Measurements from ENCODE around the gene C17orf113. TPM values are rescaled to one million over a fixed set of nuclear protein-coding genes. Genes with fewer than 3 reads are reported as not detected.

C17orf113 gene
- total and polyA plus RNA-seq, 2 of the 13 experiments (the other 11 are each of a cell fraction or from before 2014, with no cell fraction given): 0.87 to 1.1 TPM

DNA sequence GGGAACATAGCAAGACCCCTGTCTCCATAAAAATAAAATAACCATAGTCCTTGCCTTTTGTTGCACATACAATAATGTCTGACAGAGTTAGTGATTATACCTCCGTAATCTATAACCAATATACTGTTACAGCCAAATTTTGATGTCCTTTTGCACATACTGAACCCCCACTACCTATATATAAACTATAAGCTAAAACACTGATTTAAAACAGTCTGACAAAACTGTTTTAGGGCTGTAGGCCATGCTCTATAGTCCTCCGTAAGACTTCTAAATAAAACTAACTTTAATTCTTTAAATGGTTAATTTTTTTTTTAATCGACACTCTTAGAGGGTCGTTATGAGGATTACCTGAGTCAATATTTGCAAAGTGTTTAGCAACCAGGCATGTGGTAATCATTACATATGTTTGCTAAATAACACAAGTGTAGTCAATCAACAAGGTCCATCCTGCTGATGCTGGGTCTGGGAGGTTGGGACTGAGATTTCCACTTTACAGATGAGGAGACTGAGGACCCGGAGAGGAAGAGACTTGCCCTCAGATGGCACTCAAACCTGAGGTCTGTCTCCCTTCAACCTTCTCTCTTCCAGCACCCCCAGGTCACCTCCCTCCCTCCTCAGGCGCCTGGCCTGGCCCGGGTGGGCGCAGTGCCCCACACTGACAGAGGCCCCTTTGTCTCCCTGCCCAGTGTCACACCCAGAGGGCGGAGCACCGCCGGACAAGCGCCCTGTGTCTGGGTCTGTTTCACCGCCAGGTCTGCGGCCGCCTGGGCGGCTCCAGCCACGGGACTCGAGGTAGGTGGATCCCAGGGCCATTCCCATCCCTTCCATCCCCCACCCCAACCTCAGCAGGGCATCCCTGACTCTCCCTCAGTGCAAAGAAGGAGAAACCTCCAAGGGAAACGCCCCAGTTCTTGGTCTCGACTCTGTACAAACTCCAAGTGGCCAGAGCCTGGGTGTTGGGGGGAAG lies 37.6 kb upstream of the C17orf113 start (continued):
- TF ChIP-seq, protein P1, sequence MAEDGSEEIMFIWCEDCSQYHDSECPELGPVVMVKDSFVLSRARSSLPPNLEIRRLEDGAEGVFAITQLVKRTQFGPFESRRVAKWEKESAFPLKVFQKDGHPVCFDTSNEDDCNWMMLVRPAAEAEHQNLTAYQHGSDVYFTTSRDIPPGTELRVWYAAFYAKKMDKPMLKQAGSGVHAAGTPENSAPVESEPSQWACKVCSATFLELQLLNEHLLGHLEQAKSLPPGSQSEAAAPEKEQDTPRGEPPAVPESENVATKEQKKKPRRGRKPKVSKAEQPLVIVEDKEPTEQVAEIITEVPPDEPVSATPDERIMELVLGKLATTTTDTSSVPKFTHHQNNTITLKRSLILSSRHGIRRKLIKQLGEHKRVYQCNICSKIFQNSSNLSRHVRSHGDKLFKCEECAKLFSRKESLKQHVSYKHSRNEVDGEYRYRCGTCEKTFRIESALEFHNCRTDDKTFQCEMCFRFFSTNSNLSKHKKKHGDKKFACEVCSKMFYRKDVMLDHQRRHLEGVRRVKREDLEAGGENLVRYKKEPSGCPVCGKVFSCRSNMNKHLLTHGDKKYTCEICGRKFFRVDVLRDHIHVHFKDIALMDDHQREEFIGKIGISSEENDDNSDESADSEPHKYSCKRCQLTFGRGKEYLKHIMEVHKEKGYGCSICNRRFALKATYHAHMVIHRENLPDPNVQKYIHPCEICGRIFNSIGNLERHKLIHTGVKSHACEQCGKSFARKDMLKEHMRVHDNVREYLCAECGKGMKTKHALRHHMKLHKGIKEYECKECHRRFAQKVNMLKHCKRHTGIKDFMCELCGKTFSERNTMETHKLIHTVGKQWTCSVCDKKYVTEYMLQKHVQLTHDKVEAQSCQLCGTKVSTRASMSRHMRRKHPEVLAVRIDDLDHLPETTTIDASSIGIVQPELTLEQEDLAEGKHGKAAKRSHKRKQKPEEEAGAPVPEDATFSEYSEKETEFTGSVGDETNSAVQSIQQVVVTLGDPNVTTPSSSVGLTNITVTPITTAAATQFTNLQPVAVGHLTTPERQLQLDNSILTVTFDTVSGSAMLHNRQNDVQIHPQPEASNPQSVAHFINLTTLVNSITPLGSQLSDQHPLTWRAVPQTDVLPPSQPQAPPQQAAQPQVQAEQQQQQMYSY (CRISPR knock-in tag; IDR thresholded peaks at IDR 0.05): no peak
- TF ChIP-seq ZNF761 (CRISPR knock-in tag; conservative IDR thresholded peaks at IDR 0.05) (peak; percentile 65; the same call in 1 of the 2 replicates), ZNF441 (CRISPR knock-in tag; IDR thresholded peaks at IDR 0.05; ENCODE audit: borderline replicate concordance) (no peak), ZMYM4 (CRISPR knock-in tag; IDR thresholded peaks at IDR 0.05) (no peak), ZNF24 (IDR thresholded peaks at IDR 0.05) (no peak), SOX5 (CRISPR knock-in tag; IDR thresholded peaks at IDR 0.05; ENCODE audit: borderline replicate concordance) (peak; percentile 59; the same call in 1 of the 2 replicates), NFYB (CRISPR knock-in tag; IDR thresholded peaks at IDR 0.05) (no peak), STAT5B (CRISPR knock-in tag; IDR thresholded peaks at IDR 0.05) (no peak), CENPT (CRISPR knock-in tag; IDR thresholded peaks at IDR 0.05; ENCODE audit: low read depth) (no peak), ZNF282 (IDR thresholded peaks at IDR 0.05; ENCODE audit: partially characterized antibody) (no peak), NCOA2 (CRISPR knock-in tag; IDR thresholded peaks at IDR 0.05) (peak; percentile 81), MBNL3 (CRISPR knock-in tag; conservative IDR thresholded peaks at IDR 0.05) (no peak), ZNF850 (CRISPR knock-in tag; conservative IDR thresholded peaks at IDR 0.05) (no peak), ZNF768 (CRISPR knock-in tag; IDR thresholded peaks at IDR 0.05) (peak; percentile 39; the same call in 1 of the 2 replicates), ZNF614 (CRISPR knock-in tag; IDR thresholded peaks at IDR 0.05; ENCODE audit: borderline replicate concordance) (no peak; the same call in 1 of the 2 replicates)
- TF ChIP-seq, protein P2, sequence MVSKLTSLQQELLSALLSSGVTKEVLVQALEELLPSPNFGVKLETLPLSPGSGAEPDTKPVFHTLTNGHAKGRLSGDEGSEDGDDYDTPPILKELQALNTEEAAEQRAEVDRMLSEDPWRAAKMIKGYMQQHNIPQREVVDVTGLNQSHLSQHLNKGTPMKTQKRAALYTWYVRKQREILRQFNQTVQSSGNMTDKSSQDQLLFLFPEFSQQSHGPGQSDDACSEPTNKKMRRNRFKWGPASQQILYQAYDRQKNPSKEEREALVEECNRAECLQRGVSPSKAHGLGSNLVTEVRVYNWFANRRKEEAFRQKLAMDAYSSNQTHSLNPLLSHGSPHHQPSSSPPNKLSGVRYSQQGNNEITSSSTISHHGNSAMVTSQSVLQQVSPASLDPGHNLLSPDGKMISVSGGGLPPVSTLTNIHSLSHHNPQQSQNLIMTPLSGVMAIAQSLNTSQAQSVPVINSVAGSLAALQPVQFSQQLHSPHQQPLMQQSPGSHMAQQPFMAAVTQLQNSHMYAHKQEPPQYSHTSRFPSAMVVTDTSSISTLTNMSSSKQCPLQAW (CRISPR knock-in tag; IDR thresholded peaks at IDR 0.05): no peak
- TF ChIP-seq, protein P3, sequence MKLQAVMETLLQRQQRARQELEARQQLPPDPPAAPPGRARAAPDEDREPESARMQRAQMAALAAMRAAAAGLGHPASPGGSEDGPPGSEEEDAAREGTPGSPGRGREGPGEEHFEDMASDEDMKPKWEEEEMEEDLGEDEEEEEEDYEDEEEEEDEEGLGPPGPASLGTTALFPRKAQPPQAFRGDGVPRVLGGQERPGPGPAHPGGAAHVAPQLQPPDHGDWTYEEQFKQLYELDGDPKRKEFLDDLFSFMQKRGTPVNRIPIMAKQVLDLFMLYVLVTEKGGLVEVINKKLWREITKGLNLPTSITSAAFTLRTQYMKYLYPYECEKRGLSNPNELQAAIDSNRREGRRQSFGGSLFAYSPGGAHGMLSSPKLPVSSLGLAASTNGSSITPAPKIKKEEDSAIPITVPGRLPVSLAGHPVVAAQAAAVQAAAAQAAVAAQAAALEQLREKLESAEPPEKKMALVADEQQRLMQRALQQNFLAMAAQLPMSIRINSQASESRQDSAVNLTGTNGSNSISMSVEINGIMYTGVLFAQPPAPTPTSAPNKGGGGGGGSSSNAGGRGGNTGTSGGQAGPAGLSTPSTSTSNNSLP (IDR thresholded peaks at IDR 0.05; ENCODE audit: low read depth, low read length): peak; percentile 85
- TF ChIP-seq, protein P4, sequence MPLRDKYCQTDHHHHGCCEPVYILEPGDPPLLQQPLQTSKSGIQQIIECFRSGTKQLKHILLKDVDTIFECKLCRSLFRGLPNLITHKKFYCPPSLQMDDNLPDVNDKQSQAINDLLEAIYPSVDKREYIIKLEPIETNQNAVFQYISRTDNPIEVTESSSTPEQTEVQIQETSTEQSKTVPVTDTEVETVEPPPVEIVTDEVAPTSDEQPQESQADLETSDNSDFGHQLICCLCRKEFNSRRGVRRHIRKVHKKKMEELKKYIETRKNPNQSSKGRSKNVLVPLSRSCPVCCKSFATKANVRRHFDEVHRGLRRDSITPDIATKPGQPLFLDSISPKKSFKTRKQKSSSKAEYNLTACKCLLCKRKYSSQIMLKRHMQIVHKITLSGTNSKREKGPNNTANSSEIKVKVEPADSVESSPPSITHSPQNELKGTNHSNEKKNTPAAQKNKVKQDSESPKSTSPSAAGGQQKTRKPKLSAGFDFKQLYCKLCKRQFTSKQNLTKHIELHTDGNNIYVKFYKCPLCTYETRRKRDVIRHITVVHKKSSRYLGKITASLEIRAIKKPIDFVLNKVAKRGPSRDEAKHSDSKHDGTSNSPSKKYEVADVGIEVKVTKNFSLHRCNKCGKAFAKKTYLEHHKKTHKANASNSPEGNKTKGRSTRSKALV (CRISPR knock-in tag; IDR thresholded peaks at IDR 0.05): no peak

All from HepG2 (cell line).